HG03520 (cell line): Measurements from ENCODE around the gene IGFBP5.

Experiments
- ATAC-seq: cut with Tn5 transposase; IDR thresholded peaks from one replicate; pipeline ENCODE4 v1.9.1; 2021; ENCODE audit warnings: mild to moderate bottlenecking, moderate library complexity; ENCODE audit not compliant: unreplicated experiment

IGFBP5 gene

DNA sequence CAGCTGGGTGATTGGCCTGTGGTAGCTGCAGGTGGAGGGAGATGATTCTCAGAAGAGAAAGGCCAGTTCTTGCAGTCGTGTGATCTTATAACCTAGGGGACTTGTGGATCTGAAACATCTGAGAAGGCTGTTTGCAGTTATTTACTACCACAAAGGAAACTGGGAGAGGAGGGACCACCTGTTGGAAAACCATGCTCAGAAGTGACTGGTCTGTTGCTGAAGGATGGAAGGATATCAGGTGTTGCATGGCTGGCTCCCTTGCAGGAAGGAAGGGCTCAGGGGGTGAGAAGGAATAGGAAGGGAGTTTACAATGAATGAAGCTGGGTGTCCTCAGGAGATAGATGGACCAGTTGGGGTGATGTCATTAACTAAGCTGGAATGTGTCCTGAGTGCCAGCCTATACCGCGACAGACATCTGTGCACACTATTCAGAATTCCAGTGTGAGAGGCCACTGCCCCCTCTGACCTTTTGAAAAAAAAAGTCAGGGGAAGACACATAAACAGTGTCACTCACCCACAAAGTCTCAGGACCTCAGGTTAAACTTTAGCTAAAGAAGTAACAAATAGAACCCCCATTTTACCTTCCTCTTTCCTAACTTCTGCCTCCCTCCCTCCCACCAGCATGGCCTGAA, 44.6 kb downstream of the IGFBP5 start:
- no peak for ATAC-seq

GRCh38 chr2:216649574-216649973, 45.8 kb downstream of the IGFBP5 start:
- ATAC-seq, result no peak

DNA sequence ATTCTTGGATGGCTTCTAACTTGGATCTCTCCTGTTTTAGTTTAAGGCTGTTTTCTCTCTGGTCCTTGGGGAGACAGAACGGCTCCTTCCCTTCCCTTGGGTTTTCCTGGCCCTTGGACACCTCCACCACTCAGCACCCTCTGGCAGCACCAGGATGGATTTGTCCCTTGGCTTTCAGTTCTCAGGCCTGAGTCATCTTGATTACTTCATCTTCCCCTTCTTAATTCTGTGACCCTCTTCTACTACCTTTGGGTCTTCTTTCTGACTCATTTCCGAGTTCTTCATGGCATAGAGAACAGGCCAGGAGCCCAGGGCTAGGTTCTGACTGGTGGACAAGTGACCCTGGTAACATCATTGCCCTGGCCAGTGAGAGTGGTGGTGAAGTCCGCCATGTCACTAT, 47.2 kb downstream of the IGFBP5 start:
- ATAC-seq, result no peak

DNA sequence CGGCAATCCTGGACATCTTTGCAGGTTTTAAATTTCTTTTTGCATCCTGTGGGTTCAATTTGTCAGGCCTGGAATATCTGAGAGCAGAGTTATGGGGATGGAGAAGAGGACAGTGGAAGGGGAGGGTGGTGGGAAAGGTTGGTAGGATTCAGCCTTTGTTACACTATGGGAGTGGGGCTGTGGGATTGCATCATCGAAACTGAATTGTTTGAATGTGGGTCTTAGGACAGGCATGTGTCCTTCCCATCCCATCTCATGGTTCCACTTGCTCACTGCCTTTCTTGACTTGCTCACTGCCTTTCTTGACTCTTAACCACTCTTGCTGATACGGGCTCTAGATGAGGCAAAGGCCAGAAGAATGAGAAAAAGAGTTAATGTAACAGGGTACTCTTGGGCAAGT, 49.2 kb downstream of the IGFBP5 start:
- ATAC-seq, result no peak

DNA sequence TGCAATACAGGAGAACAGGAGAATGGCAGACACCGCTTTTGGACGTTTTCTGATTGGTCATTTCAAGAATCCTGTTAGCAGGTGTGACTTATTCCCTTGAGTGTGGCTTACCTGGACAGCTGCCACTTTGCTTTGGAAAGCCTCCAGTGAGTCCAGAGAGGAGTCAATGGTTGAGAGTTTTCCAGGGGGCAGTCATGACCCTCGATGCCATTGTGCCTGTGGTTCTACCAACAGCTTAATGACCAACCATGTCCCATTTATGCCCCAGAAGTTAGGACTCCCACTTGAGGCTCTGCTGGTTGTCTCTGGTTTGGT, 49.8 kb downstream of the IGFBP5 start:
- ATAC-seq, result no peak

- no peak for ATAC-seq
These were observed 50.3 kb downstream of the IGFBP5 start for GRCh38 chr2:216644842-216645635.

- ATAC-seq, result no peak
These were observed 51.2 kb downstream of the IGFBP5 start for GRCh38 chr2:216643986-216644659.

- no peak for ATAC-seq
These were observed 57.9 kb downstream of the IGFBP5 start for GRCh38 chr2:216637472-216637871.

- no peak for ATAC-seq
These were observed 58.5 kb downstream of the IGFBP5 start for GRCh38 chr2:216636551-216637450.

DNA sequence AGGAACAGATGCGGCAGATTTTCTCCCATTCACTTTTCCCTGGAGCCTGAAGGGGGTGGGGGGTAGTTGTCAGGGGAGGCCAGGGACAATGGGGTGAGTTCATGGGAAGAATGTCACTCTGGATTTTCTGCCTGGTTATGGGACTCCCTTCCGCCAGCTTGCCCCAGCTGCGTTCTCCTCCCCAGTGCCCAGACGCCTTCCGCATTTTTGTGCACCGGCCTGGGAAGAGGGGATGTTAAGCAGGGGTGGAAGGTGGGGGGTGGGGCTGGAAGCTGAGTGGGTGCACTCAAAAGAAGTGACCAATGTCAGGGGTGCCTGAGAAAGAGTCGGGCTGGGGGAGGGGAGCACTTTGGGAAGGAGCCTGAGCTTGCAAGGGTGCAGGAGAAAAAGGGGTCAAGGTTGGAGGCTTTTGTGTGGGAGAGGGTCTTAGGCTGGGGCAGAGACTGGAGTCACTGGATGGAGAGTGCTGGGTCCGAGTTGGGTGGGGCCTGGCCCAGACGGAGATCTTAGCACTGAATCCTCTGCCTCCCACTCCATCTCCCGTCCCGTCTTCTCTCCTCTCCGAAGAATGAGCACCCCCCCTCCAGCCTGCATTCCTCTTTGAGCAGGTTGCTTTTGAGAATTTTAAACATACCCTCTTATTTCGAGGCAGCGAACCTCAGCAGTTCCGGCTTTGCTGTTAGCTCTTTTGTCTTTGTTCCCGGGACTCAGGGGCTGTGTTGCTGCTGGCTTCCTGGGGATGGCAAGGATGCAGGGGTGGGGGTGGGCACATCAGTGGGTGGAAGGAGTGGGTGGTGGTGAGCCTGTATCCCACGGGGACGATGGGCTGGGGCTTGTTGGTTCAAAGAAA, 59.4 kb downstream of the IGFBP5 start:
- ATAC-seq, result no peak

DNA sequence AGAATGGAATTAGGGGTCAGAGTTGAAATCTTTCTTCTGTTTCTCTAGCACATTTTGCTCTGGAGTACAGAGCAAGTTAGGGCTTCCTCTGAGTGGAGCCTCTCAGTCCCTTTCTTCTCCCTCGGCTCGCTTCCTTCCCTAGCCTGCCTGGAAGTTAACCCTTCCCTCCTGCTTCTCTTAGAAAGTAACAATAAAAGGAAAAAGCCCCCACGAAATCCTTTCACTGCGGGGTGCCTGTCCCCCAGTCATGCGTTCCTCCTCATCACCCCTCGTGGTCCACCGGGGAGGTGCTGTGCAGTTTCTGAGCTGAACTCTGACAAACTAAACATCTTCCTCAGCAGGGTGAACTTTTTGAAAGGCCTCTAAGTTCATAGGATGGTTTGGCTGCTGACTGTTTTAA, 60.2 kb downstream of the IGFBP5 start:
- ATAC-seq, result no peak

DNA sequence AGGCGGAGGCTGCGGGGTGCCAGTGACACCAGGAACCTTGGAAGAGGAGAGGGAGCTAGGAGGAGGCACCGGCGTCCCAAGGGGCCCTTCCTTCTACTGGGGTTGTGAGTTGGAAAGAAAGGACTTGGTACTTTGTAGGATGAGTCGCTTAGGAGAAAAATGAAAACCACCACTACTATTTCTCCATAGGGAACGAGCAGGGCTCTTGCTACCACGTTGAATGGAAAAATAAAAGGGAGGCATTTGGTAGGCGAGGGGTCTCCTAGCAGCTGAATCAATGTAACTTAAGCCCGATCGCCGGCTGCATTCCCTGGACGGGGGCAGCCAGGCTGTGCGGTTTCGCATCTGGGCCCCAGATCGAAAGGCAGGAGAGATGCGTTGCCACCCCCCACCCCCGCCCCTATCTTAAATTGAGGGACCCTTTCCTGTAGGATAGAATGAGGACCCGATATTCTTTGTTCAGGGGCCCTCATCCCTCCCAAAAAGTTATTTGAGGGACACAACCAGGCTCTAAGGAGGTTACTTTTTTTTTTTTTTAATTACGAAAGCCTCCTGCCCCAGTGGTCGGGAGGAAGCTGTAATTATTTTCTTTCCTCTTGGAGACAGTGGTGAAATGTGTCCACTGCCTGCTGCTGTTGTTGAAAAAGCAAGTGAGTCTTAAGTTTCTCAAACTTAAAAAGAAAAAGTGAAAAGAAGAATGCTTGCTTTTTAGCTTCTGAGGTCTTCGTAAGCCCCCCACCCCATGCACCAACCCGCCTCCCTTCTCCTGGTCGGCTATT, 60.8 kb downstream of the IGFBP5 start:
- ATAC-seq, result no peak

GRCh38 chr2:216633616-216634369, 61.6 kb downstream of the IGFBP5 start:
- ATAC-seq, result no peak

GRCh38 chr2:216632952-216633615, 62.3 kb downstream of the IGFBP5 start, which contains the start of gene IGFBP2:
Gene IGFBP2, plus strand, starts transcription at chr2:216633420. Its CDS starts 104 bp downstream, at chr2:216633524.
- no peak for ATAC-seq

GRCh38 chr2:216632346-216632951, 62.9 kb downstream of the IGFBP5 start:
- no peak for ATAC-seq

GRCh38 chr2:216629784-216630183, 65.6 kb downstream of the IGFBP5 start:
- no peak for ATAC-seq

GRCh38 chr2:216626875-216627245, 68.5 kb downstream of the IGFBP5 start:
- no peak for ATAC-seq
